Neural progenitor cell (in vitro differentiated cells): ENCODE data around the gene TKT. TPM values are rescaled to one million over a fixed set of nuclear protein-coding genes. Genes with fewer than 3 reads are reported as not detected.

Experiments
- DNase-seq: peaks from one replicate; pipeline ENCODE4 v3.0.0-alpha.2; 2016; ENCODE audit warnings: low spot score
- H2AFZ ChIP-seq: fragments of 200-600 bp; sonication (generic); replicated peaks from 2 replicates; pipeline ENCODE4 v1.6.1; 2016; ENCODE audit warnings: antibody characterized with exemption
- H3F3A ChIP-seq: fragments of 200-600 bp; sonication (generic); 2 replicates; pipeline ENCODE4 v1.6.1; 2016; ENCODE audit warnings: antibody characterized with exemption, low read depth
- H3K27ac ChIP-seq: fragments of 200-600 bp; sonication (generic); 2 replicates; pipeline ENCODE4 v1.5.1; 2016; ENCODE audit warnings: mild to moderate bottlenecking
- H3K27me3 ChIP-seq: fragments of 200-600 bp; sonication (generic); 2 replicates; pipeline ENCODE4 v1.6.1; 2016; ENCODE audit warnings: mild to moderate bottlenecking, moderate library complexity
- H3K36me3 ChIP-seq: fragments of 200-600 bp; sonication (generic); 2 replicates; pipeline ENCODE4 v1.5.1; 2016
- H3K4me1 ChIP-seq: fragments of 200-600 bp; sonication (generic); 2 replicates; pipeline ENCODE4 v1.6.1; 2016; ENCODE audit warnings: mixed run types
- H3K4me2 ChIP-seq: fragments of 200-600 bp; sonication (generic); 2 replicates; pipeline ENCODE4 v1.6.1; 2016
- H3K4me3 ChIP-seq: fragments of 200-600 bp; sonication (generic); 2 replicates; pipeline ENCODE4 v1.5.1; 2016
- H3K79me2 ChIP-seq: fragments of 200-600 bp; sonication (generic); 2 replicates; pipeline ENCODE4 v1.6.1; 2016; ENCODE audit warnings: low read depth
- H3K9ac ChIP-seq: fragments of 200-600 bp; sonication (generic); 2 replicates; pipeline ENCODE4 v1.6.1; 2016
- H3K9me3 ChIP-seq: fragments of 200-600 bp; sonication (generic); 2 replicates; pipeline ENCODE4 v1.5.1; 2016; ENCODE audit warnings: low read depth
- H4K20me1 ChIP-seq: fragments of 200-600 bp; sonication (generic); 2 replicates; pipeline ENCODE4 v1.6.1; 2016; ENCODE audit warnings: low read depth
- H3K27ac Mint-ChIP-seq: 3 replicates; pipeline ENCODE4 v1.8.0; 2021; ENCODE audit warnings: mixed read lengths
- H3K27me3 Mint-ChIP-seq: 2 replicates; pipeline ENCODE4 v1.8.0; 2022; ENCODE audit warnings: low read depth, mild to moderate bottlenecking, inconsistent platforms, moderate library complexity, mixed read lengths; ENCODE audit not compliant: insufficient read depth
- H3K36me3 Mint-ChIP-seq: 3 replicates; pipeline ENCODE4 v1.8.0; 2021; ENCODE audit warnings: mixed read lengths
- H3K4me1 Mint-ChIP-seq: 3 replicates; pipeline ENCODE4 v1.8.0; 2021; ENCODE audit warnings: mixed read lengths
- H3K4me3 Mint-ChIP-seq: 3 replicates; pipeline ENCODE4 v1.8.0; 2021; ENCODE audit warnings: mild to moderate bottlenecking, moderate library complexity, mixed read lengths
- H3K9me3 Mint-ChIP-seq: 3 replicates; pipeline ENCODE4 v1.8.0; 2020; ENCODE audit warnings: mixed read lengths
- CTCF ChIP-seq: fragments of 200-600 bp; sonication (generic); IDR thresholded peaks from 2 replicates; pipeline ENCODE4 v1.5.1; 2017; ENCODE audit warnings: antibody characterized with exemption, mild to moderate bottlenecking
- EZH2 ChIP-seq: fragments of 200-600 bp; sonication (generic); IDR thresholded peaks from 2 replicates; pipeline ENCODE4 v1.6.1; 2017; ENCODE audit warnings: antibody characterized with exemption, mild to moderate bottlenecking, moderate library complexity
- EZH2phosphoT487 ChIP-seq: fragments of 200-600 bp; sonication (generic); IDR thresholded peaks from 2 replicates; pipeline ENCODE4 v1.6.1; 2017; ENCODE audit warnings: antibody characterized with exemption
- total RNA-seq: library from RNA; depleted of rRNA; stranded (reverse); fragments of >200 nt; gene quantifications from 2 replicates; pipeline ENCODE4 v1.2.3, GENCODE V29; 2015; ENCODE audit warnings: low replicate concordance

Gene TKT
- total RNA-seq, 1 donor from 2014 or later = 292 TPM

- Histone ChIP-seq H3K79me2 (no peaks in the 10 kb centered on the region), H3K27me3 (no peaks in the 10 kb centered on the region), H3K9ac (no peak overlapping the region), H3F3A (no peaks in the 10 kb centered on the region), H3K9me3 (no peaks in the 10 kb centered on the region), H3K4me2 (no peak overlapping the region), H3K4me3 (no peak overlapping the region), H2AFZ (no peak overlapping the region), H3K4me1 (peaks cover 6% of the 10 kb centered on the region), H3K36me3 (no peaks in the 10 kb centered on the region), H4K20me1 (no peaks in the 10 kb centered on the region), H3K27ac (no peak overlapping the region)
- TF ChIP-seq EZH2 (no peak), EZH2phosphoT487 (no peak), CTCF (no peak)
- Mint-ChIP-seq H3K4me1 (peaks cover 6% of the 10 kb centered on the region), H3K27ac (no peak overlapping the region), H3K4me3 (no peak overlapping the region), H3K36me3 (no peaks in the 10 kb centered on the region), H3K27me3 (peaks cover 4% of the 10 kb centered on the region), H3K9me3 (no peaks in the 10 kb centered on the region)
- DNase-seq = no peak
These were observed 68.4 kb downstream of the TKT start for GRCh38 chr3:53187430-53187829.

GRCh38 chr3:53186726-53187125, 69.1 kb downstream of the TKT start:
- TF ChIP-seq EZH2phosphoT487 = no peak
- no peak for TF ChIP-seq CTCF
- peaks cover 6% of the 10 kb centered on the region for H3K4me1 ChIP-seq
- H3K36me3 ChIP-seq = no peaks in the 10 kb centered on the region
- Mint-ChIP-seq H3K4me3 (no peak overlapping the region), H3K27me3 (peaks cover 4% of the 10 kb centered on the region), H3K36me3 (no peaks in the 10 kb centered on the region), H3K9me3 (no peaks in the 10 kb centered on the region), H3K4me1 (peaks cover 6% of the 10 kb centered on the region), H3K27ac (no peak overlapping the region)
- no peak overlapping the region for H3K4me3 ChIP-seq
- H4K20me1 ChIP-seq = no peaks in the 10 kb centered on the region
- no peaks in the 10 kb centered on the region for H3F3A ChIP-seq
- no peak overlapping the region for H3K9ac ChIP-seq
- H3K79me2 ChIP-seq = no peaks in the 10 kb centered on the region
- H3K9me3 ChIP-seq = no peaks in the 10 kb centered on the region
- H3K27ac ChIP-seq = no peak overlapping the region
- no peak overlapping the region for H2AFZ ChIP-seq
- H3K27me3 ChIP-seq = no peaks in the 10 kb centered on the region
- H3K4me2 ChIP-seq = no peak overlapping the region
- DNase-seq = no peak

- peaks cover 6% of the 10 kb centered on the region for H3K4me1 ChIP-seq
- no peaks in the 10 kb centered on the region for H3K79me2 ChIP-seq
- no peaks in the 10 kb centered on the region for H3K36me3 Mint-ChIP-seq
- no peak overlapping the region for H3K4me2 ChIP-seq
- H3K9me3 ChIP-seq = no peaks in the 10 kb centered on the region
- H3F3A ChIP-seq = no peaks in the 10 kb centered on the region
- H3K27me3 ChIP-seq = no peaks in the 10 kb centered on the region
- H3K9ac ChIP-seq = no peak overlapping the region
- H4K20me1 ChIP-seq = no peaks in the 10 kb centered on the region
- no peak overlapping the region for H3K27ac Mint-ChIP-seq
- no peak for DNase-seq
- no peak overlapping the region for H3K27ac ChIP-seq
- no peak overlapping the region for H3K4me3 Mint-ChIP-seq
- no peak overlapping the region for H2AFZ ChIP-seq
- no peak overlapping the region for H3K4me3 ChIP-seq
- peaks cover 6% of the 10 kb centered on the region for H3K4me1 Mint-ChIP-seq
- H3K9me3 Mint-ChIP-seq = no peaks in the 10 kb centered on the region
- TF ChIP-seq CTCF (no peak), EZH2phosphoT487 (no peak), EZH2 (no peak)
- H3K36me3 ChIP-seq = no peaks in the 10 kb centered on the region
- H3K27me3 Mint-ChIP-seq = peaks cover 4% of the 10 kb centered on the region
These were observed 69.9 kb downstream of the TKT start for GRCh38 chr3:53185761-53186465.
